Osteoblast (primary cell): ENCODE measurements around the gene CCL14. TPM values are rescaled to one million over a fixed set of nuclear protein-coding genes. Genes with fewer than 3 reads are reported as not detected.

Source experiments
- DNase-seq: peaks from one replicate; pipeline ENCODE4 v3.0.0; 2011; ENCODE audit warnings: low spot score, mixed read lengths; ENCODE audit not compliant: insufficient read length; ENCODE audit errors: missing footprints
- H2AFZ ChIP-seq: 2 replicates; pipeline ENCODE4 v1.6.0; 2011; ENCODE audit warnings: mild to moderate bottlenecking, low read length
- H3K27ac ChIP-seq: 2 replicates; pipeline ENCODE4 v1.5.1; 2011; ENCODE audit warnings: mild to moderate bottlenecking, low read depth, low read length, moderate library complexity
- H3K27me3 ChIP-seq: 2 replicates; pipeline ENCODE4 v1.6.0; 2012; ENCODE audit warnings: mild to moderate bottlenecking, control low read depth, inconsistent platforms, low read length, moderate library complexity; ENCODE audit not compliant: insufficient read depth
- H3K36me3 ChIP-seq: 2 replicates; pipeline ENCODE4 v1.5.1; 2011; ENCODE audit warnings: mild to moderate bottlenecking, low read length, control low read depth, moderate library complexity; ENCODE audit not compliant: insufficient read depth
- H3K4me1 ChIP-seq: 2 replicates; pipeline ENCODE4 v1.5.1; 2011; ENCODE audit warnings: mild to moderate bottlenecking, low read length, control low read depth, moderate library complexity; ENCODE audit not compliant: insufficient read depth
- H3K4me2 ChIP-seq: 2 replicates; pipeline ENCODE4 v1.6.0; 2011; ENCODE audit warnings: mild to moderate bottlenecking, low read length; ENCODE audit not compliant: insufficient read depth
- H3K4me3 ChIP-seq: fragments of 200-600 bp; sonication (generic); 3 replicates; pipeline ENCODE4 v1.5.1; 2012; ENCODE audit warnings: mild to moderate bottlenecking, low read length, inconsistent platforms; ENCODE audit not compliant: insufficient read depth
- H3K79me2 ChIP-seq: 2 replicates; pipeline ENCODE4 v1.6.0; 2012; ENCODE audit warnings: mild to moderate bottlenecking, low read length, control low read depth, inconsistent platforms; ENCODE audit not compliant: insufficient read depth
- H3K9me3 ChIP-seq: 2 replicates; pipeline ENCODE4 v1.5.1; 2011; ENCODE audit warnings: low read depth, low read length, control low read depth
- H4K20me1 ChIP-seq: 2 replicates; pipeline ENCODE4 v1.6.0; 2012; ENCODE audit warnings: mild to moderate bottlenecking, low read length, control low read depth; ENCODE audit not compliant: insufficient read depth
- total RNA-seq: library from RNA; depleted of rRNA; stranded (reverse); fragments of >200 nt; gene quantifications from 2 replicates; pipeline ENCODE4 v1.2.3, GENCODE V29; 2012
- TF ChIP-seq, protein P1 (sequence below): IDR thresholded peaks from 2 replicates; pipeline ENCODE4 v1.5.1; 2011; ENCODE audit warnings: mild to moderate bottlenecking, low read depth, low read length, moderate library complexity; ENCODE audit errors: extremely low read depth

CCL14 gene
- not detected in 2 replicates for total RNA-seq

DNA sequence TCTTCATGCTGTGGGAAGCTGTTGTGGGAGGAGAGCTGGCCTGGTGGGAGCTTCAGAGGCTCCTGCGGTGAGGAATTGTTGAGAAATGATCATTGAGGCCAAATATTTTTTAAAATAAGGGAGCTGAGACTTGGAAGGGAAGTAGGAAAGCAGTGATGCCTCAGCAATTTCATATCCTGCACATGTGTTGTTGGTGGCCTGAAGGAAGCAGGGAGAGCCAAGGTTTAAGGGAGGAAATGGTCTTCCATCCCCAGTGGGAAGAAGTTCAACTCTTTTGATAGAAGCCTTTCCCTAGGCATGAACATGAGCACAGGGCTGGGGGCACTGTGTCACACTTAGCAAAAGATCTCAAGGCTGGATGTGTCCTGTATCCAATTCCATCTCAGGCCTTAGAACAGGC lies at the start of gene CCL14:
Gene CCL14 (minus strand): TSS at position 87 of the 400 bp plus-strand sequence. CDS start 80 bp downstream, at position 7.
- TF ChIP-seq, protein P1, sequence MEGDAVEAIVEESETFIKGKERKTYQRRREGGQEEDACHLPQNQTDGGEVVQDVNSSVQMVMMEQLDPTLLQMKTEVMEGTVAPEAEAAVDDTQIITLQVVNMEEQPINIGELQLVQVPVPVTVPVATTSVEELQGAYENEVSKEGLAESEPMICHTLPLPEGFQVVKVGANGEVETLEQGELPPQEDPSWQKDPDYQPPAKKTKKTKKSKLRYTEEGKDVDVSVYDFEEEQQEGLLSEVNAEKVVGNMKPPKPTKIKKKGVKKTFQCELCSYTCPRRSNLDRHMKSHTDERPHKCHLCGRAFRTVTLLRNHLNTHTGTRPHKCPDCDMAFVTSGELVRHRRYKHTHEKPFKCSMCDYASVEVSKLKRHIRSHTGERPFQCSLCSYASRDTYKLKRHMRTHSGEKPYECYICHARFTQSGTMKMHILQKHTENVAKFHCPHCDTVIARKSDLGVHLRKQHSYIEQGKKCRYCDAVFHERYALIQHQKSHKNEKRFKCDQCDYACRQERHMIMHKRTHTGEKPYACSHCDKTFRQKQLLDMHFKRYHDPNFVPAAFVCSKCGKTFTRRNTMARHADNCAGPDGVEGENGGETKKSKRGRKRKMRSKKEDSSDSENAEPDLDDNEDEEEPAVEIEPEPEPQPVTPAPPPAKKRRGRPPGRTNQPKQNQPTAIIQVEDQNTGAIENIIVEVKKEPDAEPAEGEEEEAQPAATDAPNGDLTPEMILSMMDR: no peak
- no peak within 1 kb of the TSS for H2AFZ ChIP-seq
- peaks cover 3% of the 10 kb centered on the region for H3K27me3 ChIP-seq
- no peaks in the 10 kb centered on the region for H3K36me3 ChIP-seq
- no peak for DNase-seq
- H3K79me2 ChIP-seq: no peaks in the 10 kb centered on the region
- no peaks in the 10 kb centered on the region for H3K9me3 ChIP-seq
- no peak within 1 kb of the TSS for H3K4me2 ChIP-seq
- no peak within 1 kb of the TSS for H3K4me3 ChIP-seq
- H4K20me1 ChIP-seq: no peaks in the 10 kb centered on the region
- H3K27ac ChIP-seq: no peak within 1 kb of the TSS
- no peaks in the 10 kb centered on the region for H3K4me1 ChIP-seq

DNA sequence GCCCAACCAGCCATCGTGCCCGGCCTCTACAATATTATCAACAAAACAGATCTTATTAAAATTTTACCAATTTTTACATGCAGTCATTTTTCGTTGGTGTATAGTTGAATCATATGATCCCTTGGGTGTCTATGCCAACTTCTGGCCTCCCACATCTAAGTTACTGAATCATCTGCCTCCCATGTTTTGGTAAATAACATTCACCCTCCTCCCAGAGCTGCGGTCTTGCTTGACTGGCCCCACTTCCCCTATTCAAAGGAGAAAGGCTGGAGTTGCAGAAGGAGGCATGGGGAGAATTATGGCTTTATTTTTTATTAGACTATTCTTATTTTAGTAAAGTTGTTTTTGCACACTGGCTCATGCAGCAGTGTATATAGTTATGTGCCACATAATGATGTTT lies 49.7 kb upstream of the CCL14 start:
- Histone ChIP-seq H3K36me3 (no peaks in the 10 kb centered on the region), H3K27me3 (peaks cover 4% of the 10 kb centered on the region), H3K27ac (no peak overlapping the region), H2AFZ (no peak overlapping the region), H3K9me3 (no peaks in the 10 kb centered on the region), H4K20me1 (no peaks in the 10 kb centered on the region), H3K4me3 (no peak overlapping the region), H3K79me2 (no peaks in the 10 kb centered on the region), H3K4me2 (no peak overlapping the region), H3K4me1 (no peaks in the 10 kb centered on the region)
- TF ChIP-seq, protein P1: no peak
- no peak for DNase-seq

DNA sequence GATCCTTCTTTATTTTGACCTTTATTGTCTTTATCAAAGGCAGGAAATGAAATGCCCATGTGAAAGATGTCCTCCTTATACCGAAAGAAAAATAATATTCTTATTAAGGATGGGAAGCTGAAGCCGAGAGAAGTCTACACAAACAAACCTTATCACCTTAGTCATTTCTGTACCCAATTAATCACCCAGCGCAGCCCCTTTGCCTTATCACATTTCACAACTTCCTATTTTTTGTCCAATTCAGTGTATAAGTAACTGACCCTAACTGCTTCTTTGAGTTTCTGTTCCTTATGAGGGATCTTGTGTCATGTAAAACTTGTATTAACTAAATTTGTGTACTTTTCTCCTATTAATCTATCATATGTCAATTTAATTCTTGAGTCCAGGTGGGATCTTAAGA lies 47.6 kb upstream of the CCL14 start:
- no peaks in the 10 kb centered on the region for H3K4me1 ChIP-seq
- no peak overlapping the region for H3K4me2 ChIP-seq
- no peaks in the 10 kb centered on the region for H3K9me3 ChIP-seq
- H4K20me1 ChIP-seq: no peaks in the 10 kb centered on the region
- no peak overlapping the region for H3K4me3 ChIP-seq
- H2AFZ ChIP-seq: no peak overlapping the region
- no peaks in the 10 kb centered on the region for H3K36me3 ChIP-seq
- DNase-seq: no peak
- no peaks in the 10 kb centered on the region for H3K79me2 ChIP-seq
- TF ChIP-seq, protein P1: no peak
- H3K27ac ChIP-seq: no peak overlapping the region
- H3K27me3 ChIP-seq: peaks cover 4% of the 10 kb centered on the region

DNA sequence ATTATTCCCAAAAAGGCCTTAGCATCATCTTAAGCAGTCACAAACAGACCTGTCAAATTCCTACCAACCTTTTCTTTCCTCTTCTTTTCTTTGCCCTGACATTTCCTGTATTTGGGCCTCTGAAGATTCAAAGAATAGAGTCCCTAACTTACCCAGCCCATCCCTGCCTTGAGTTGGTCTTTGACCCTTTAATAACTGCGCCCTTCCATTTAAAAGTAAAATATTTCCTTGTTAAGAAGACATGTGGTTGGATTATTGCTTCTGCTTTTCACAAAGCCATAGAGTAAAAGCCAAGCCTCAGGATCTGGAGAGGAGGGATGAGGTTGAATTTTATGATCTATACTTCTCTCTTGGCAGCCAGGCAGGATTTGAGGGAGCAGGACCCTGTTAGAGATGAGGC lies 44.4 kb upstream of the CCL14 start:
- H3K4me3 ChIP-seq: no peak overlapping the region
- H4K20me1 ChIP-seq: no peaks in the 10 kb centered on the region
- H3K79me2 ChIP-seq: no peaks in the 10 kb centered on the region
- H2AFZ ChIP-seq: no peak overlapping the region
- no peaks in the 10 kb centered on the region for H3K4me1 ChIP-seq
- no peak for DNase-seq
- H3K36me3 ChIP-seq: no peaks in the 10 kb centered on the region
- H3K9me3 ChIP-seq: no peaks in the 10 kb centered on the region
- peaks cover 4% of the 10 kb centered on the region for H3K27me3 ChIP-seq
- no peak overlapping the region for H3K27ac ChIP-seq
- no peak overlapping the region for H3K4me2 ChIP-seq
- TF ChIP-seq, protein P1: no peak
